Astrocyte of the spinal cord (primary cell): ENCODE data around the gene SPEM2.
"Not testable (repeated sequence)": the region's sequence is repeated elsewhere in the genome, so short reads cannot be mapped to it uniquely, and the experiment has no call there.

Experiments
- DNase-seq: peaks from one replicate; pipeline ENCODE4 v3.0.0; 2011; ENCODE audit warnings: low read depth, low spot score
- H3K4me3 ChIP-seq: 2 replicates; pipeline ENCODE4 v1.5.1; 2011; ENCODE audit warnings: low read depth, mild to moderate bottlenecking, low read length, moderate library complexity
- CTCF ChIP-seq: IDR thresholded peaks from 2 replicates; pipeline ENCODE4 v1.5.1; 2012; ENCODE audit warnings: low read depth, mild to moderate bottlenecking, low read length, inconsistent platforms
- in situ Hi-C: cut with HindIII; loops from 2 replicates; pipeline ENCODE4 v1.10.0; 2017; ENCODE audit warnings: low sequenced_read_pairs

Gene SPEM2

DNA sequence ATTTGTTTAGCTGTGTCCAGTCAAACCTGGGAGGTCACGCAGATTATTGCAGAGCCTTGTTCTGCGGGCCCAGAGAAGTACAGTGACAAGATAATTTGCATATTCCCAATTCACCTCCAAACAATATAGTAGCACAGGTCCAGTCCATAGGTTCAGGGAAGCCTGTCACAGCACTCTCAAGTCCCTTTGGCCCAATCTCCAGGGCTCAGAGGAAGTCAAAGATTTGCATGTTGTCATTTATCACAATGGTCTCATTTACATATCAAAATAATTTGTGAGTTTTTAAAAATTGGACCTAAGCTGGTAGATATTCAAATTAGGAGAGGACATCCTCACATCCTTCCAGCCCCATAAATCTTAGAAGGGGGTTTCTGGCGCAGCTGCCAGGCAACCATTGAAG, 42.1 kb downstream of the SPEM2 start:
- no peak overlapping the region for H3K4me3 ChIP-seq
- no peak for TF ChIP-seq CTCF
- DNase-seq: no peak
- in situ Hi-C loops: no loop called here

- no peak for DNase-seq
- no peak for TF ChIP-seq CTCF
- H3K4me3 ChIP-seq: no peak overlapping the region
- in situ Hi-C loops: no loop called here
These were observed 42.9 kb downstream of the SPEM2 start for GRCh38 chr17:7468290-7468689.

- in situ Hi-C loops: no loop called here
- DNase-seq: no peak
- TF ChIP-seq CTCF: no peak
- H3K4me3 ChIP-seq: no peak overlapping the region
These were observed 43.5 kb downstream of the SPEM2 start for GRCh38 chr17:7468804-7469389.

- in situ Hi-C loops, H3K4me3 ChIP-seq, DNase-seq: not testable (repeated sequence)
These were observed 44.4 kb downstream of the SPEM2 start for GRCh38 chr17:7469843-7470242.

GRCh38 chr17:7470457-7470973, 45.1 kb downstream of the SPEM2 start:
- in situ Hi-C loops, H3K4me3 ChIP-seq, DNase-seq: not testable (repeated sequence)

- in situ Hi-C loops: no loop called here
- TF ChIP-seq CTCF: no peak
- no peak overlapping the region for H3K4me3 ChIP-seq
- DNase-seq: no peak
These were observed 46.3 kb downstream of the SPEM2 start for GRCh38 chr17:7471729-7472128.

DNA sequence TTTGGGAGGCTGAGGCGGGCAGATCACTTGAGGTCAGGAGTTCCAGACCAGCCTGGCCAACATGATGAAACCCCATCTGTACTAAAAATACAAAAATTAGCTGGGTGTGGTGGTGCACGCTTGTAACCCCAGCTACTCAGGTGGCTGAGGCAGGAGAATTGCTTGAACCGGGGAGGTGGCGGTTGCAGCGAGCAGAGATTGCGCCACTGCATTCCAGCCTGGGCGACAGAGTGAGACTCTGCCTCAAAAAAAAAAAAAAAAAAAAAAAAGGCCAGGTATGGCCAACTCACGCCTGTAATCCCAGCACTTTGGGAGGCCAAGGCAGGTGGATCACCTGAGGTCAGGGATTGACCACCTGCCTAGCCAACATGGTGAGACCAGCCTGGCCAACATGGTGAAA, 49.4 kb downstream of the SPEM2 start:
- in situ Hi-C loops, H3K4me3 ChIP-seq, DNase-seq: not testable (repeated sequence)

DNA sequence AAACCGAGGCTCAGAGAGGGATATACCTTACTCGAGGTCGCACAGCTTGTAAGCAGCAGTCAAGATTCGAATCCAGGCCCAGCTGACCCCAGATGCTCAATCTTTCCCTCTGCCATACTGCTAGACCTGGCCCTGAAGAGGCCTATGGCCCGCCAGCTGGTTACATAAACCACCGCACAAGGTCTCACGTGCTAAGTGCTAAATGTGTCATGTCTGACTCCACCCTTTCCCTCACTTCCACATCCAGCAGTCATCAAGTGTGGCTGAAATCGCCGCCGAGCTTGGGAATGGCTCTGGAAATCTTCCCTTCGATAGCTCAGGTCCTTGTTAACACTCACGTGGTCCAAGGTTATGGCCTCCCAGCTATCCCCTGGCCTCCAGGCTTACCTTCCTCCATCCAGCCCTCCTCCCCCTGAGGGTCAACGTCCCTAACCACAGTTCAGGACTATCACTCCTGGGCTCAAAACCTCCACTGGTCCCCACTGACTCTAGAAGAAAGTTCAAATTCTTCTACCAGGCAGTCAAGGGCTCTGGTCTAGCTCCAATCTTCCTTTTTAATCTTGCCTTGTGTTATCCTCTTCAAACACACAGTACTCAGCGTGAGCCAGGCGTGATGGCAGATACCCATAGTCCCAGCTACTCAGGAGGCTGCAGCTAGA, 50.5 kb downstream of the SPEM2 start:
- TF ChIP-seq CTCF: no peak
- H3K4me3 ChIP-seq: no peak overlapping the region
- no peak for DNase-seq
- in situ Hi-C loops: no loop called here
